ENCODE results near the gene JAKMIP1. TPM values are rescaled to one million over a fixed set of nuclear protein-coding genes. Genes with fewer than 3 reads are reported as not detected.

JAKMIP1 gene
- not detected in 5 replicates for total RNA-seq (2022; extraction: Qiagen RNA extraction; ENCODE audit: low read depth)

GRCh38 chr4:6200011-6200921 lies at the start of gene JAKMIP1:
Gene JAKMIP1 (minus strand): TSS chr4:6200549. CDS start chr4:6112850, 87,699 bp downstream.

GRCh38 chr4:6018331-6018730 lies 182.0 kb downstream of the JAKMIP1 start, which contains the start of gene C4orf50:
Gene C4orf50 (minus strand): TSS chr4:6018431.

Other genes starting within 250 kb of the JAKMIP1 start
- not detected in 5 replicates for gene C4orf50, start 182.1 kb downstream of the JAKMIP1 start, total RNA-seq (2022; extraction: Qiagen RNA extraction; ENCODE audit: low read depth)
- 10.1 to 13.6 TPM (median 13.4 TPM) in 5 replicates for gene WFS1, start 69.3 kb upstream of the JAKMIP1 start, total RNA-seq (2022; extraction: Qiagen RNA extraction; ENCODE audit: low read depth)